Progenitor cell of endocrine pancreas (in vitro differentiated cells): Measurements from ENCODE around the gene NDUFS6. TPM values are rescaled to one million over a fixed set of nuclear protein-coding genes. Genes with fewer than 3 reads are reported as not detected.
A peak's percentile ranks its signal among the peaks of the same experiment; 100 is the strongest.

Experiments used
- DNase-seq: peaks from one replicate; pipeline ENCODE4 v3.0.0; 2021; ENCODE audit warnings: low spot score; ENCODE audit not compliant: unreplicated experiment
- H3K27ac Mint-ChIP-seq: 2 replicates; pipeline ENCODE4 v1.8.0; 2021; ENCODE audit warnings: mild to moderate bottlenecking, moderate library complexity, mixed read lengths
- H3K27me3 Mint-ChIP-seq: 2 replicates; pipeline ENCODE4 v1.8.0; 2021; ENCODE audit warnings: mixed read lengths
- H3K36me3 Mint-ChIP-seq: 2 replicates; pipeline ENCODE4 v1.8.0; 2022; ENCODE audit warnings: mixed read lengths; ENCODE audit not compliant: insufficient read depth
- H3K4me1 Mint-ChIP-seq: 2 replicates; pipeline ENCODE4 v1.8.0; 2021; ENCODE audit warnings: low read depth, mixed read lengths
- H3K4me3 Mint-ChIP-seq: 2 replicates; pipeline ENCODE4 v1.8.0; 2021; ENCODE audit warnings: low read depth, mild to moderate bottlenecking, moderate library complexity, mixed read lengths
- H3K9me3 Mint-ChIP-seq: 2 replicates; pipeline ENCODE4 v1.8.0; 2021; ENCODE audit warnings: low read depth, mixed read lengths
- total RNA-seq: library from RNA; stranded (reverse); gene quantifications from 2 replicates; pipeline ENCODE4 v1.2.1, GENCODE V29; 2021
- TF ChIP-seq, protein P1 (sequence below): fragments of 200-600 bp; sonication (generic); IDR thresholded peaks from one replicate; pipeline ENCODE4 v1.5.0; 2021; ENCODE audit warnings: antibody characterized with exemption, mild to moderate bottlenecking; ENCODE audit not compliant: unreplicated experiment

Gene NDUFS6
- total RNA-seq, 1 donor from 2014 or later = 36.4 TPM

DNA sequence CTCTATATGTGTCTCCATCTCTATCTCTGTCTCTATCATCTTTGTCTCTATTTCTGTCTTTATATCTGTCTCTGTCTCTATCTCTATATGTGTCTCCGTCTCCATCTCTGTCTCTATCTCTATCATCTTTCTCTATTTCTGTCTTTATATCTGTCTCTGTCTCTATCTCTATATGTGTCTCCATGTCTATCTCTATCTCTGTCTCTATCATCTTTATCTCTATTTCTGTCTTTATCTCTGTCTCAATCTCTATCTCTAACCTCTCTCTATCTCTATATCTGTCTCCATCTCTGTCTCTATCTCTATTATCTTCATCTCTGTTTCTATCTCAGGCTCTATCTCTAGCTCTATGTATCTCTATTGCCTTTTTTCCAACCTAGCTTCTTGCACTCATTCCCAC lies 44.5 kb downstream of the NDUFS6 start:
- Mint-ChIP-seq H3K4me3 (no peak overlapping the region), H3K9me3 (no peaks in the 10 kb centered on the region), H3K27me3 (peaks cover 50% of the 10 kb centered on the region), H3K36me3 (no peaks in the 10 kb centered on the region), H3K4me1 (peaks cover 7% of the 10 kb centered on the region), H3K27ac (no peak overlapping the region)
- no peak for DNase-seq
- TF ChIP-seq, protein P1, sequence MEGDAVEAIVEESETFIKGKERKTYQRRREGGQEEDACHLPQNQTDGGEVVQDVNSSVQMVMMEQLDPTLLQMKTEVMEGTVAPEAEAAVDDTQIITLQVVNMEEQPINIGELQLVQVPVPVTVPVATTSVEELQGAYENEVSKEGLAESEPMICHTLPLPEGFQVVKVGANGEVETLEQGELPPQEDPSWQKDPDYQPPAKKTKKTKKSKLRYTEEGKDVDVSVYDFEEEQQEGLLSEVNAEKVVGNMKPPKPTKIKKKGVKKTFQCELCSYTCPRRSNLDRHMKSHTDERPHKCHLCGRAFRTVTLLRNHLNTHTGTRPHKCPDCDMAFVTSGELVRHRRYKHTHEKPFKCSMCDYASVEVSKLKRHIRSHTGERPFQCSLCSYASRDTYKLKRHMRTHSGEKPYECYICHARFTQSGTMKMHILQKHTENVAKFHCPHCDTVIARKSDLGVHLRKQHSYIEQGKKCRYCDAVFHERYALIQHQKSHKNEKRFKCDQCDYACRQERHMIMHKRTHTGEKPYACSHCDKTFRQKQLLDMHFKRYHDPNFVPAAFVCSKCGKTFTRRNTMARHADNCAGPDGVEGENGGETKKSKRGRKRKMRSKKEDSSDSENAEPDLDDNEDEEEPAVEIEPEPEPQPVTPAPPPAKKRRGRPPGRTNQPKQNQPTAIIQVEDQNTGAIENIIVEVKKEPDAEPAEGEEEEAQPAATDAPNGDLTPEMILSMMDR = no peak

DNA sequence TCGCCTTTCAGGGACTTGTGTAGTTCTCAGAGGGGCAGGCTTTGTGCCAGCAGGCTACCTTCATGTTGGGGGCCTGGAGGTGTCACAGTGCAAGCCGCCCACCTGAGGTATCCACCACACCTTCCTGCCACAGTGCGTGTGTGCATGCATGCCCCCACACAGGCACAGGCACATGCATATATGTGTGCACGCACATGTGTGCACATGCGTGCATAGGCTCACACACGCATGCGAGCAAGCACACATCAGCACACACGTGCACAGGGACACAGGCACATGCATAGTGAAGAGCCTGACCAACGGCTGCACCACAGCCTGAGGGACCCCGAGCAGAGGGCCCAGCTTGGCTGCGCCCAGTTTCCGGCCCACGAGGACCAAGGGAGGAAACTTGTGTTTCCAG lies 45.4 kb downstream of the NDUFS6 start:
- Mint-ChIP-seq H3K27me3 (peaks cover 53% of the 10 kb centered on the region), H3K27ac (no peak overlapping the region), H3K36me3 (no peaks in the 10 kb centered on the region), H3K4me3 (no peak overlapping the region), H3K9me3 (no peaks in the 10 kb centered on the region), H3K4me1 (peaks cover 5% of the 10 kb centered on the region)
- TF ChIP-seq, protein P1 = no peak
- no peak for DNase-seq

DNA sequence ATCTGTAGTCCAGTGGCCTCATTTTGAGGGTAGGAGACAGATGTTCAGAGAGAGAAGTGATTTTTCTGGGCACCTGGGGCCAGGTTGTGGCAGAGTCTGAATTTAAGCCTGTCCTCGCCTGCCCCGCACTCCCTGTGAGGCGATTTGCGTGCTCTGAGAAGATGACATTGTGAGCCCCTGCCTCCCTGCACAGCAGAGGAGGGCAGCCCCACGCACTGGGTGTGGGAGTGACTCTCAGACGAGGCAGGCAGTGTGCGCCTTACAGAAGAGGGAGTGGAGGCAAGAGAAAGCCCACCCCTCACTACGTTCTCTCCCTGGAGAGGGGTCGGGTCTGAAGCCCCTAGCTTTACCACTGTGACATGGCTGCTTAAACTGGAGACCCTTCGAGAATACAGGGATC lies 45.8 kb downstream of the NDUFS6 start:
- Mint-ChIP-seq H3K36me3 (no peaks in the 10 kb centered on the region), H3K27ac (no peak overlapping the region), H3K4me1 (peaks cover 2% of the 10 kb centered on the region), H3K9me3 (no peaks in the 10 kb centered on the region), H3K27me3 (peaks cover 55% of the 10 kb centered on the region), H3K4me3 (no peak overlapping the region)
- TF ChIP-seq, protein P1 = no peak
- no peak for DNase-seq

- H3K36me3 Mint-ChIP-seq = no peaks in the 10 kb centered on the region
- TF ChIP-seq, protein P1 = no peak
- H3K9me3 Mint-ChIP-seq = no peaks in the 10 kb centered on the region
- H3K27ac Mint-ChIP-seq = peak overlapping the region; percentile 31
- DNase-seq = no peak
- peaks cover 2% of the 10 kb centered on the region for H3K4me1 Mint-ChIP-seq
- peaks cover 49% of the 10 kb centered on the region for H3K27me3 Mint-ChIP-seq
- no peak overlapping the region for H3K4me3 Mint-ChIP-seq
Measured at GRCh38 chr5:1847611-1848010, 46.4 kb downstream of the NDUFS6 start.

DNA sequence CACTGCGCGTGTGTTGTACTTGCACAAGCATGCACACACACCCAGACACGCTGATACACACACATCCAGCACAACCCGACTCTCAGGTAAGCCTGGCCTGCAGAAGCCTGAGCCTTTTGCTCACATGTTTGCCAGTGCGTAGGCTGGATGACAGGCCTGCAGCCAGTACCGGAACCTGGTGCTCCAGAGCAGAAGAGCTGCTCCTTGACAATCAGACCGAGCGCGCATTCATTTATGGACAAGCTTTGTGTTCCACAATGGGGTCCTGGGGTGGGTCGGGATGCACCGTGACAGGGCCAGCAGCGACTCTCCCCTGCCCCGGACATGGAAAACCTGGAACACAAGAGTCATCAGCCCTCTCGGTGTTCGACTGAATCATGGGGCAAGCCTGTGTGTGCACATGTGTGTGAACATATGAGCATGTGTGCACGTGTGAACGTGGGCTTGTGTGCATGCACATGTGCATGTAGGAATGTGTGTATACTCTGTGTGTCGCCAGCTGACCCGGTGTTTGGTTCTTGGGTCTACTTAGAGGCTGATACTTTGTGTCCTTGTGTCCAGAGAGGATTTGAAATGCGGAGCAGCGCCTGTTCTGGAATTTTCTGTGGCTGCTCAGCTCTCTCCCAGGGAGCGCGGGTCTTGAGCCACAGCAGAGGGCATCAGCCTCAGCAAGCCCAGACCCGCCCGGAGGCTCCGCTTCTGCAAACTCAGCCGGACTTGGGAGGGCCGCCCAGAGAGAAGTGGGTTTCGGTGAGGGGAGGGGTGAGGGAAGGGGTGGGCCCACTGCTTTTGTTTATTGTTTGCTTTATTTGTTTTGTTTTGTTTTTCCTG lies 49.3 kb downstream of the NDUFS6 start:
- Mint-ChIP-seq H3K4me3 (peak overlapping the region; percentile 61), H3K9me3 (no peaks in the 10 kb centered on the region), H3K36me3 (no peaks in the 10 kb centered on the region), H3K27me3 (peaks cover 69% of the 10 kb centered on the region), H3K27ac (no peak overlapping the region), H3K4me1 (peaks cover 2% of the 10 kb centered on the region)
- no peak for DNase-seq
- TF ChIP-seq, protein P1 = no peak
